Stomach (tissue), 4 donors: ENCODE data around the gene ARAP3.

ENCODE experiments used
- CTCF ChIP-seq, 7 experiments: fragments of 450-650 bp in 4 of 7; fragments of 200-600 bp in 3 of 7; sonication (generic) in 3 of 7; IDR thresholded peaks; one replicate each; pipeline ENCODE4 v1.5.1; 2016 to 2019; ENCODE audit warnings: antibody characterized with exemption in 7 of 7, control low read depth in 2 of 7, mild to moderate bottlenecking in 1 of 7
- EP300 ChIP-seq: sonication (generic); formaldehyde crosslinking; IDR thresholded peaks from one replicate; pipeline ENCODE4 v1.6.1; 2017; ENCODE audit warnings: antibody characterized with exemption
- POLR2A ChIP-seq, 4 donors: fragments of 450-650 bp; IDR thresholded peaks; one replicate each; pipeline ENCODE4 v1.6.1; 2016; ENCODE audit warnings: antibody characterized with exemption in 4 of 4, control low read depth in 2 of 4, mild to moderate bottlenecking in 1 of 4, moderate library complexity in 1 of 4
- POLR2AphosphoS5 ChIP-seq, 3 donors: sonication (generic); formaldehyde crosslinking; IDR thresholded peaks; one replicate each; pipeline ENCODE4 v1.6.1; 2016; ENCODE audit warnings: antibody characterized with exemption in 3 of 3

- TF ChIP-seq CTCF (IDR thresholded peaks at IDR 0.05), result no peak
- TF ChIP-seq POLR2A (IDR thresholded peaks at IDR 0.05), result no peak
- TF ChIP-seq EP300, result no peak
- TF ChIP-seq POLR2AphosphoS5 (IDR thresholded peaks at IDR 0.05), result no peak
Observed at GRCh38 chr5:141646026-141646425, 36.0 kb downstream of the ARAP3 start.
